Measurements from ENCODE around the gene SECTM1. TPM values are rescaled to one million over a fixed set of nuclear protein-coding genes. Genes with fewer than 3 reads are reported as not detected.
A peak's percentile ranks its signal among the peaks of the same experiment; 100 is the strongest.

SECTM1 gene
- total and polyA plus RNA-seq, 4 donors: 4.5 to 22.5 (median 12.8) TPM

GRCh38 chr17:82332669-82333278 is 792 bp downstream of the SECTM1 start:
- Histone ChIP-seq H3K4me1 (ENCODE audit: control insufficient read depth in 1 of 2, insufficient read depth in 2 of 2, low read length in 2 of 2) (no peaks in the 10 kb centered on the region), H3K9me3 (ENCODE audit: control insufficient read depth, low read length) (no peaks in the 10 kb centered on the region), H3K36me3 (ENCODE audit: control insufficient read depth in 1 of 2, insufficient read depth in 2 of 2, low read length in 1 of 2) (no peaks in the 10 kb centered on the region), H3K27ac (ENCODE audit: low read depth in 1 of 2, low read length in 2 of 2) (no peak overlapping the region), H3K4me3 (ENCODE audit: low read length in 2 of 2) (no peak overlapping the region), H3K27me3 (ENCODE audit: control insufficient read depth in 1 of 2, insufficient read depth in 2 of 2, low read length in 1 of 2) (no peaks in the 10 kb centered on the region)
- DNase-seq (peak in 1 of 2 donors; percentile 89), ATAC-seq (ENCODE audit: low FRiP score) (peak; percentile 21)
- intact Hi-C loops (cut with DNase I): no loop called here
- 16% methylated on average over 31 to 32 of the region's 32 CpGs for WGBS, 2 donors

GRCh38 chr17:82331345-82331939 is 2.1 kb downstream of the SECTM1 start:
- Histone ChIP-seq H3K9me3 (ENCODE audit: control insufficient read depth, low read length) (no peaks in the 10 kb centered on the region), H3K27ac (ENCODE audit: low read depth in 1 of 2, low read length in 2 of 2) (no peak overlapping the region), H3K4me1 (ENCODE audit: control insufficient read depth in 1 of 2, insufficient read depth in 2 of 2, low read length in 2 of 2) (no peaks in the 10 kb centered on the region), H3K27me3 (ENCODE audit: control insufficient read depth in 1 of 2, insufficient read depth in 2 of 2, low read length in 1 of 2) (no peaks in the 10 kb centered on the region), H3K4me3 (ENCODE audit: low read length in 2 of 2) (no peak overlapping the region), H3K36me3 (ENCODE audit: control insufficient read depth in 1 of 2, insufficient read depth in 2 of 2, low read length in 1 of 2) (no peaks in the 10 kb centered on the region)
- DNase-seq (peak in 1 of 2 donors; percentile 37), ATAC-seq (ENCODE audit: low FRiP score) (no peak)
- intact Hi-C loops (cut with DNase I): no loop called here
- WGBS, 2 donors: 74 to 80% methylated on average over 25 of the region's 25 CpGs

- Histone ChIP-seq H3K4me1 (ENCODE audit: control insufficient read depth in 1 of 2, insufficient read depth in 2 of 2, low read length in 2 of 2) (no peaks in the 10 kb centered on the region), H3K36me3 (ENCODE audit: control insufficient read depth in 1 of 2, insufficient read depth in 2 of 2, low read length in 1 of 2) (no peaks in the 10 kb centered on the region), H3K4me3 (ENCODE audit: low read length in 2 of 2) (no peak overlapping the region), H3K27me3 (ENCODE audit: control insufficient read depth in 1 of 2, insufficient read depth in 2 of 2, low read length in 1 of 2) (no peaks in the 10 kb centered on the region), H3K27ac (ENCODE audit: low read depth in 1 of 2, low read length in 2 of 2) (no peak overlapping the region), H3K9me3 (ENCODE audit: control insufficient read depth, low read length) (no peaks in the 10 kb centered on the region)
- DNase-seq: peak; percentile 47 to 78
- ATAC-seq (ENCODE audit: low FRiP score): no peak
- 37 to 38% methylated on average over 28 of the region's 28 CpGs for WGBS, 2 donors
- intact Hi-C loops (cut with DNase I): no loop called here
These were observed 3.0 kb downstream of the SECTM1 start for GRCh38 chr17:82330322-82331239.

- intact Hi-C loops (cut with DNase I): loop anchor here (10.0 kb wide), 1 partner anchor 295 kb away; the partner anchor contains the start of genes DCXR (in 2 of the 2) and RAC3 (in 2 of the 2)
- H3K9me3 ChIP-seq (ENCODE audit: control insufficient read depth, low read length): no peaks in the 10 kb centered on the region
- WGBS, 2 donors: 73 to 76% methylated on average over 19 of the region's 19 CpGs
These were observed 3.8 kb downstream of the SECTM1 start for GRCh38 chr17:82329683-82330321.

GRCh38 chr17:82328994-82329507 is 4.5 kb downstream of the SECTM1 start:
- Histone ChIP-seq H3K27ac (ENCODE audit: low read depth in 1 of 2, low read length in 2 of 2) (no peak overlapping the region), H3K4me1 (ENCODE audit: control insufficient read depth in 1 of 2, insufficient read depth in 2 of 2, low read length in 2 of 2) (no peaks in the 10 kb centered on the region), H3K9me3 (ENCODE audit: control insufficient read depth, low read length) (no peaks in the 10 kb centered on the region), H3K36me3 (ENCODE audit: control insufficient read depth in 1 of 2, insufficient read depth in 2 of 2, low read length in 1 of 2) (no peaks in the 10 kb centered on the region), H3K4me3 (ENCODE audit: low read length in 2 of 2) (no peak overlapping the region), H3K27me3 (ENCODE audit: control insufficient read depth in 1 of 2, insufficient read depth in 2 of 2, low read length in 1 of 2) (no peaks in the 10 kb centered on the region)
- ATAC-seq (ENCODE audit: low FRiP score) (no peak), DNase-seq (peak in 1 of 2 donors; percentile 37)
- 88 to 90% methylated on average over 15 of the region's 15 CpGs for WGBS, 2 donors
- intact Hi-C loops (cut with DNase I): loop anchor here (10.0 kb wide), 1 partner anchor 294 kb away; the partner anchor contains the start of genes DCXR (in 2 of the 2) and RAC3 (in 2 of the 2)

More at GRCh38 chr17:82329683-82330321, 3.8 kb downstream of the SECTM1 start:
- no peaks in the 10 kb centered on the region for H3K36me3 ChIP-seq (ENCODE audit: control insufficient read depth in 1 of 2, insufficient read depth in 2 of 2, low read length in 1 of 2)
- no peak for ATAC-seq (ENCODE audit: low FRiP score)
- H3K4me3 ChIP-seq (ENCODE audit: low read length in 2 of 2): no peak overlapping the region
- H3K27ac ChIP-seq (ENCODE audit: low read depth in 1 of 2, low read length in 2 of 2): no peak overlapping the region
- no peaks in the 10 kb centered on the region for H3K4me1 ChIP-seq (ENCODE audit: control insufficient read depth in 1 of 2, insufficient read depth in 2 of 2, low read length in 2 of 2)
- peak in 1 of 2 donors; percentile 46 for DNase-seq
- no peaks in the 10 kb centered on the region for H3K27me3 ChIP-seq (ENCODE audit: control insufficient read depth in 1 of 2, insufficient read depth in 2 of 2, low read length in 1 of 2)

GRCh38 chr17:82328141-82328993 is 5.2 kb downstream of the SECTM1 start:
- no peak overlapping the region for H3K27ac ChIP-seq (ENCODE audit: low read depth in 1 of 2, low read length in 2 of 2)
- no peaks in the 10 kb centered on the region for H3K9me3 ChIP-seq (ENCODE audit: control insufficient read depth, low read length)
- no peak overlapping the region for H3K4me3 ChIP-seq (ENCODE audit: low read length in 2 of 2)
- DNase-seq: peak in 1 of 2 donors; percentile 44
- intact Hi-C loops (cut with DNase I): loop anchor here (10.0 kb wide), 1 partner anchor 294 kb away; the partner anchor contains the start of genes DCXR (in 2 of the 2) and RAC3 (in 2 of the 2)
- ATAC-seq (ENCODE audit: low FRiP score): no peak
- H3K4me1 ChIP-seq (ENCODE audit: control insufficient read depth in 1 of 2, insufficient read depth in 2 of 2, low read length in 2 of 2): no peaks in the 10 kb centered on the region
- H3K36me3 ChIP-seq (ENCODE audit: control insufficient read depth in 1 of 2, insufficient read depth in 2 of 2, low read length in 1 of 2): no peaks in the 10 kb centered on the region
- 72 to 80% methylated on average over 28 of the region's 28 CpGs for WGBS, 2 donors
- no peaks in the 10 kb centered on the region for H3K27me3 ChIP-seq (ENCODE audit: control insufficient read depth in 1 of 2, insufficient read depth in 2 of 2, low read length in 1 of 2)

- H3K27me3 ChIP-seq (ENCODE audit: control insufficient read depth in 1 of 2, insufficient read depth in 2 of 2, low read length in 1 of 2): no peaks in the 10 kb centered on the region
- ATAC-seq (ENCODE audit: low FRiP score) (no peak), DNase-seq (peak in 1 of 2 donors; percentile 34)
- H3K27ac ChIP-seq (ENCODE audit: low read depth in 1 of 2, low read length in 2 of 2): no peak overlapping the region
- H3K36me3 ChIP-seq (ENCODE audit: control insufficient read depth in 1 of 2, insufficient read depth in 2 of 2, low read length in 1 of 2): no peaks in the 10 kb centered on the region
- H3K9me3 ChIP-seq (ENCODE audit: control insufficient read depth, low read length): no peaks in the 10 kb centered on the region
- intact Hi-C loops (cut with DNase I): loop anchor here (10.0 kb wide), 1 partner anchor 293 kb away; the partner anchor contains the start of genes DCXR (in 2 of the 2) and RAC3 (in 2 of the 2)
- no peaks in the 10 kb centered on the region for H3K4me1 ChIP-seq (ENCODE audit: control insufficient read depth in 1 of 2, insufficient read depth in 2 of 2, low read length in 2 of 2)
- H3K4me3 ChIP-seq (ENCODE audit: low read length in 2 of 2): no peak overlapping the region
- WGBS, 2 donors: 59 to 64% methylated on average over 16 of the region's 16 CpGs
These were observed 5.8 kb downstream of the SECTM1 start for GRCh38 chr17:82327757-82328140.

All from aorta (tissue), 5 donors.